H1 (cell line): ENCODE measurements around the gene SPINK9. TPM values are rescaled to one million over a fixed set of nuclear protein-coding genes. Genes with fewer than 3 reads are reported as not detected.

ENCODE experiments used
- CTCF ChIA-PET: fragments of 300-600 bp; sonication (Branson Sonifier 250); formaldehyde crosslinking; loops from one replicate; lab custom pipeline; 2021; ENCODE audit not compliant: partially characterized antibody; lab: Charles Lee
- POLR2A ChIA-PET: fragments of 300-600 bp; sonication (Branson Sonifier 250); formaldehyde crosslinking; loops from one replicate; lab custom pipeline; 2021; ENCODE audit warnings: inconsistent platforms; ENCODE audit not compliant: partially characterized antibody; lab: Charles Lee
- DNase-seq, 2 experiments: peaks; one replicate each; pipeline versions ENCODE4 v3.0.0 to v3.0.0-alpha.2; 2010 to 2022; ENCODE audit warnings: low spot score in 2 of 2, low read depth in 1 of 2, mixed read lengths in 1 of 2
- FAIRE-seq: peaks from 2 replicates; lab custom pipeline; 2011; peaks lifted over from hg19 to GRCh38; lab: Jason Lieb, UNC
- H2AFZ ChIP-seq: 2 replicates; pipeline ENCODE4 v1.8.1; 2012; ENCODE audit warnings: low read length, inconsistent platforms
- H2AK5ac ChIP-seq: 2 replicates; pipeline ENCODE4 v1.6.1; 2013; ENCODE audit warnings: low read depth, low read length
- H2BK120ac ChIP-seq: replicated peaks from 2 replicates; pipeline ENCODE3; 2013; ENCODE audit warnings: low read depth, low read length, inconsistent platforms
- H2BK12ac ChIP-seq: 2 replicates; pipeline ENCODE4 v1.6.1; 2013; ENCODE audit warnings: low read depth, low read length
- H2BK15ac ChIP-seq: 2 replicates; pipeline ENCODE4 v1.6.1; 2013; ENCODE audit warnings: low read length
- H2BK20ac ChIP-seq: 2 replicates; pipeline ENCODE4 v1.6.1; 2013; ENCODE audit warnings: low read length
- H2BK5ac ChIP-seq: 2 replicates; pipeline ENCODE4 v1.6.1; 2013; ENCODE audit warnings: low read depth, low read length
- H3K14ac ChIP-seq: 2 replicates; pipeline ENCODE4 v1.6.1; 2013; ENCODE audit warnings: inconsistent platforms; ENCODE audit not compliant: insufficient read length
- H3K18ac ChIP-seq: 2 replicates; pipeline ENCODE4 v1.6.1; 2013; ENCODE audit warnings: low read length; ENCODE audit errors: extremely low read depth
- H3K23ac ChIP-seq: 2 replicates; pipeline ENCODE4 v1.6.1; 2013; ENCODE audit warnings: inconsistent platforms; ENCODE audit not compliant: insufficient read length
- H3K23me2 ChIP-seq: 2 replicates; pipeline ENCODE4 v1.6.1; 2013; ENCODE audit warnings: low read depth, low read length
- H3K27ac ChIP-seq: 2 replicates; pipeline ENCODE4 v1.6.1; 2011; ENCODE audit warnings: low read depth, low read length, inconsistent platforms
- H3K27me3 ChIP-seq, 4 experiments: replicated peaks in 1 of 4; 1 replicate in 1 of 4; 2 replicates in 3 of 4; pipeline versions ENCODE4 v1.6.1 to v1.8.1; 2011 to 2013; ENCODE audit warnings: low read length in 3 of 4, mild to moderate bottlenecking in 3 of 4, inconsistent platforms in 2 of 4, mixed read lengths in 2 of 4, moderate library complexity in 1 of 4; ENCODE audit not compliant: control insufficient read depth in 3 of 4, insufficient read depth in 3 of 4; ENCODE audit errors: extremely low read depth in 1 of 4
- H3K36me3 ChIP-seq, 4 experiments: 2 replicates each; pipeline versions ENCODE4 v1.6.1 to v1.8.1; 2011 to 2013; ENCODE audit warnings: mild to moderate bottlenecking in 4 of 4, low read length in 3 of 4, moderate library complexity in 2 of 4, control low read depth in 1 of 4, inconsistent platforms in 1 of 4; ENCODE audit not compliant: insufficient read depth in 4 of 4, control insufficient read depth in 2 of 4
- H3K4ac ChIP-seq: replicated peaks from 2 replicates; pipeline ENCODE3; 2013; ENCODE audit warnings: low read length, low read depth, mixed read lengths, inconsistent platforms; ENCODE audit not compliant: insufficient read length
- H3K4me1 ChIP-seq, 4 experiments: replicated peaks in 1 of 4; 1 replicate in 1 of 4; 2 replicates in 3 of 4; pipeline versions ENCODE4 v1.6.1 to v1.8.1; 2011 to 2013; ENCODE audit warnings: low read length in 3 of 4, inconsistent platforms in 2 of 4, mixed read lengths in 1 of 4; ENCODE audit not compliant: insufficient read depth in 4 of 4, control insufficient read depth in 3 of 4
- H3K4me2 ChIP-seq, 2 experiments: 2 replicates each; pipeline versions ENCODE4 v1.6.1 to v1.8.1; 2011 to 2013; ENCODE audit warnings: low read depth in 2 of 2, low read length in 2 of 2, control low read depth in 1 of 2, inconsistent platforms in 1 of 2, mild to moderate bottlenecking in 1 of 2; ENCODE audit not compliant: insufficient read depth in 1 of 2
- H3K4me3 ChIP-seq, 4 experiments: fragments of 200-600, 300-600 bp in 1 of 4; sonication (generic), shearing (Covaris generic), sonication (Bioruptor Twin) in 1 of 4; 2 replicates each; pipeline versions ENCODE4 v1.5.1 to v1.8.1; 2011 to 2016; ENCODE audit warnings: low read length in 4 of 4, low read depth in 3 of 4, control low read depth in 2 of 4, inconsistent platforms in 2 of 4, mild to moderate bottlenecking in 2 of 4, mixed read lengths in 1 of 4, moderate library complexity in 1 of 4; ENCODE audit not compliant: insufficient read depth in 2 of 4; ENCODE audit errors: extremely low read depth in 1 of 4
- H3K56ac ChIP-seq: replicated peaks from 2 replicates; pipeline ENCODE3; 2013; ENCODE audit warnings: low read depth, mild to moderate bottlenecking, mixed read lengths, low read length, inconsistent platforms; ENCODE audit not compliant: insufficient read length
- H3K79me1 ChIP-seq: 2 replicates; pipeline ENCODE4 v1.6.1; 2013; ENCODE audit warnings: low read depth, low read length, control low read depth
- H3K79me2 ChIP-seq, 2 experiments: 2 replicates each; pipeline versions ENCODE4 v1.6.1 to v1.8.1; 2012 to 2013; ENCODE audit warnings: low read length in 2 of 2, mild to moderate bottlenecking in 2 of 2, inconsistent platforms in 1 of 2; ENCODE audit not compliant: insufficient read depth in 2 of 2, control insufficient read depth in 1 of 2
- H3K9ac ChIP-seq, 4 experiments: replicated peaks in 1 of 4; 1 replicate in 1 of 4; 2 replicates in 3 of 4; pipeline versions ENCODE4 v1.6.1 to v1.8.1; 2011 to 2013; ENCODE audit warnings: low read depth in 3 of 4, low read length in 3 of 4, control low read depth in 2 of 4, mild to moderate bottlenecking in 2 of 4, moderate library complexity in 2 of 4, inconsistent platforms in 1 of 4; ENCODE audit errors: extremely low read depth in 1 of 4
- H3K9me3 ChIP-seq, 2 experiments: 2 replicates each; pipeline versions ENCODE4 v1.6.1 to v1.8.1; 2012 to 2013; ENCODE audit warnings: mild to moderate bottlenecking in 2 of 2, moderate library complexity in 2 of 2, control low read depth in 1 of 2, inconsistent platforms in 1 of 2, low read depth in 1 of 2, low read length in 1 of 2, mixed read lengths in 1 of 2; ENCODE audit not compliant: insufficient read depth in 2 of 2
- H4K20me1 ChIP-seq, 2 experiments: replicated peaks in 1 of 2; 2 replicates each; pipeline versions ENCODE3 to v1.8.1; 2011 to 2013; ENCODE audit warnings: inconsistent platforms in 2 of 2, low read length in 2 of 2, mild to moderate bottlenecking in 1 of 2; ENCODE audit not compliant: insufficient read depth in 2 of 2, control insufficient read depth in 1 of 2
- H4K5ac ChIP-seq: 2 replicates; pipeline ENCODE4 v1.6.1; 2013; ENCODE audit warnings: low read length, low read depth, mixed read lengths, inconsistent platforms; ENCODE audit not compliant: insufficient read length
- H4K8ac ChIP-seq: 2 replicates; pipeline ENCODE4 v1.8.0; 2013; ENCODE audit warnings: mild to moderate bottlenecking, moderate library complexity, low read length, inconsistent platforms; ENCODE audit not compliant: insufficient read depth; ENCODE audit errors: extremely low read depth
- H4K91ac ChIP-seq: replicated peaks from 2 replicates; pipeline ENCODE3; 2013; ENCODE audit warnings: low read length, mixed read lengths, inconsistent platforms; ENCODE audit not compliant: insufficient read length
- BCL11A ChIP-seq, 2 experiments: IDR thresholded peaks; one replicate each; pipeline ENCODE4 v1.6.1; 2011; ENCODE audit warnings: low read depth in 2 of 2, low read length in 2 of 2, mild to moderate bottlenecking in 2 of 2
- CEBPB ChIP-seq: IDR thresholded peaks from 2 replicates; pipeline ENCODE4 v1.6.1; 2012; ENCODE audit warnings: low read depth, low read length
- CHD1 ChIP-seq: IDR thresholded peaks from 2 replicates; pipeline ENCODE4 v1.6.1; 2012; ENCODE audit warnings: low read depth, low read length, improper control_type of control experiment
- CREB1 ChIP-seq: IDR thresholded peaks from 2 replicates; pipeline ENCODE4 v1.6.1; 2012; ENCODE audit warnings: inconsistent platforms
- CTBP2 ChIP-seq: IDR thresholded peaks from 2 replicates; pipeline ENCODE4 v1.7.0; 2011; ENCODE audit warnings: borderline replicate concordance, mild to moderate bottlenecking, moderate library complexity, mixed read lengths, low read length; ENCODE audit not compliant: insufficient read depth, insufficient read length
- KDM1A ChIP-seq: fragments of 200-600, 300-600 bp; sonication (generic); IDR thresholded peaks from 2 replicates; pipeline ENCODE4 v1.7.1; 2016; ENCODE audit warnings: mild to moderate bottlenecking, low read length, borderline replicate concordance
- NANOG ChIP-seq: IDR thresholded peaks from 2 replicates; pipeline ENCODE4 v1.6.1; 2011; ENCODE audit warnings: low read length, low read depth, mild to moderate bottlenecking, inconsistent platforms; ENCODE audit not compliant: insufficient read depth, poor library complexity, severe bottlenecking
- RFX5 ChIP-seq: IDR thresholded peaks from 2 replicates; pipeline ENCODE4 v1.6.1; 2011; ENCODE audit warnings: low read depth, low read length, improper control_type of control experiment, borderline replicate concordance
- RNF2 ChIP-seq: fragments of 200-900, 300-1000 bp; sonication (generic); IDR thresholded peaks from 2 replicates; pipeline ENCODE4 v1.7.1; 2016; ENCODE audit warnings: borderline replicate concordance, low read depth, mild to moderate bottlenecking, antibody characterized with exemption, low read length; ENCODE audit not compliant: poor library complexity, severe bottlenecking; ENCODE audit errors: missing control alignments
- SUZ12 ChIP-seq: fragments of 200-600 bp; sonication (generic); IDR thresholded peaks from 2 replicates; pipeline ENCODE4 v1.6.1; 2012; ENCODE audit warnings: mild to moderate bottlenecking, inconsistent platforms, low read length, moderate library complexity, mixed read lengths
- TAF1 ChIP-seq: IDR thresholded peaks from 2 replicates; pipeline ENCODE4 v1.6.1; 2011; ENCODE audit warnings: mild to moderate bottlenecking, low read depth, low read length
- TBP ChIP-seq: IDR thresholded peaks from 2 replicates; pipeline ENCODE4 v1.6.1; 2011; ENCODE audit warnings: low read depth, low read length, improper control_type of control experiment
- TCF12 ChIP-seq: IDR thresholded peaks from 2 replicates; pipeline ENCODE4 v1.6.1; 2011; ENCODE audit warnings: low read depth, mild to moderate bottlenecking, low read length
- YY1 ChIP-seq: IDR thresholded peaks from 2 replicates; pipeline ENCODE4 v1.6.1; 2011; ENCODE audit warnings: low read depth, mild to moderate bottlenecking, low read length
- ZNF274 ChIP-seq: IDR thresholded peaks from 2 replicates; pipeline ENCODE4 v1.7.0; 2012; ENCODE audit warnings: low read length, borderline replicate concordance; ENCODE audit errors: extremely low read depth
- WGBS, 2 experiments: shearing (Covaris generic) in 1 of 2; methylation state at CpG; one replicate each; pipeline versions ENCODE4 v1.1.6 to v1.1.7; 2013 to 2015; ENCODE audit warnings: low lambda C conversion rate in 2 of 2, mixed read lengths in 2 of 2, inconsistent platforms in 1 of 2, low coverage in 1 of 2, missing lambda C conversion rate in 1 of 2; ENCODE audit not compliant: insufficient replicate concordance in 2 of 2, insufficient coverage in 1 of 2, insufficient read length in 1 of 2; ENCODE audit errors: extremely low coverage in 1 of 2, missing lambda C conversion rate in 1 of 2; 5-methylcytosine and 5-hydroxymethylcytosine counted together
- polyA plus RNA-seq, 7 experiments: library from polyadenylated mRNA; depleted of rRNA in 3 of 7; stranded (reverse) in 5 of 7; unstranded in 2 of 7; fragments of >200 nt in 5 of 7; fragments of 200-250 nt in 2 of 7; gene quantifications; 1 replicate in 5 of 7; 2 replicates in 1 of 7; 4 replicates in 1 of 7; pipeline versions ENCODE4 v1.2.1 to v1.2.3, GENCODE V29; 2011 to 2013; ENCODE audit warnings: missing spikeins in 2 of 7, mixed read lengths in 2 of 7
- total RNA-seq: library from RNA; stranded (reverse); fragmentation: NEBNext Ultra II Directional; extraction: Animal tissue kit (Norgen Biotek cat#: 25700); gene quantifications from 2 replicates; pipeline ENCODE4 v1.2.1, GENCODE V29; 2021

Gene SPINK9
- total and polyA plus RNA-seq, 2 of the 8 experiments (the other 6 are each of a cell fraction or from before 2014, with no cell fraction given), result not detected

- no peak overlapping the region for H3K23ac ChIP-seq
- WGBS, 2 experiments, result 89% methylated on average over 1 of the region's 1 CpG; no CpG with 5 or more reads in 1 of the 2 experiments
- H4K8ac ChIP-seq, result no peak overlapping the region
- no peak overlapping the region for H2AFZ ChIP-seq
- ChIA-PET CTCF (interaction anchor here (1.5 kb wide), 1 partner anchor 17 kb away, joined by 4 read pairs; no protein-coding TSS in a partner anchor), POLR2A (interaction anchor here (1.3 kb wide), 1 partner anchor 9 kb away, joined by 3 read pairs; no protein-coding TSS in a partner anchor)
- no peaks in the 10 kb centered on the region for H3K27me3 ChIP-seq
- no peak overlapping the region for H2AK5ac ChIP-seq
- H2BK15ac ChIP-seq, result no peak overlapping the region
- H3K23me2 ChIP-seq, result peaks cover 3% of the 10 kb centered on the region
- no peak overlapping the region for H4K5ac ChIP-seq
- no peak overlapping the region for H2BK5ac ChIP-seq
- no peak overlapping the region for H3K18ac ChIP-seq
- H3K4ac ChIP-seq, result no peak overlapping the region
- peaks cover 0 to 5% of the 10 kb centered on the region in 2 experiments for H4K20me1 ChIP-seq
- H3K9me3 ChIP-seq, result no peaks in the 10 kb centered on the region
- no peak overlapping the region for H4K91ac ChIP-seq
- H3K4me3 ChIP-seq, result no peak overlapping the region
- H3K79me1 ChIP-seq, result peaks cover 12% of the 10 kb centered on the region; the same call in 1 of the 2 replicates
- H3K9ac ChIP-seq, result no peak overlapping the region
- no peak overlapping the region for H2BK120ac ChIP-seq
- H2BK12ac ChIP-seq, result no peak overlapping the region
- H3K36me3 ChIP-seq, result peaks cover 0 to 3% (median 0%) of the 10 kb centered on the region in 4 experiments; a peak in 1 of 8 replicates
- DNase-seq, result no peak
- H3K79me2 ChIP-seq, result peaks cover 0 to 91% of the 10 kb centered on the region in 2 experiments; a peak in 3 of 4 replicates
- H3K56ac ChIP-seq, result no peak overlapping the region
- H3K14ac ChIP-seq, result no peak overlapping the region
- peaks cover 4 to 7% (median 6%) of the 10 kb centered on the region in 4 experiments; a peak in 6 of 7 replicates for H3K4me1 ChIP-seq
- no peak overlapping the region for H3K4me2 ChIP-seq
- no peak overlapping the region for H2BK20ac ChIP-seq
- no peak for FAIRE-seq
- no peak overlapping the region for H3K27ac ChIP-seq
- no peak for TF ChIP-seq YY1
- TF ChIP-seq CREB1, result no peak
- no peak for TF ChIP-seq RFX5
- no peak for TF ChIP-seq CHD1
- no peak for TF ChIP-seq CEBPB
- TF ChIP-seq TBP, result no peak
- TF ChIP-seq CTBP2, result no peak
- no peak for TF ChIP-seq TAF1
- no peak for TF ChIP-seq KDM1A
- no peak for TF ChIP-seq RNF2
- no peak for TF ChIP-seq ZNF274
- TF ChIP-seq NANOG, result no peak
- TF ChIP-seq BCL11A (IDR thresholded peaks at IDR 0.05; ENCODE audit: low read depth in 2 of 2, low read length in 2 of 2), result no peak
- TF ChIP-seq TCF12, result no peak
- TF ChIP-seq SUZ12, result no peak
Observed at GRCh38 chr5:148388696-148389095, 53.3 kb downstream of the SPINK9 start.
